K562 (cell line): ENCODE data around the gene CNTNAP4. TPM values are rescaled to one million over a fixed set of nuclear protein-coding genes. Genes with fewer than 3 reads are reported as not detected.

Experiments
- ATAC-seq: fragments of 200-7000 bp; cut with Tn5 transposase; 3 replicates; pipeline ENCODE4 v1.9.1; 2020; ENCODE audit warnings: moderate library complexity
- BruUV-seq: library from RNA; stranded (reverse); fragments of 400-500 nt; replicated peaks from 2 replicates; lab custom pipeline; 2021; lab: Mats Ljungman, UMichigan
- CTCF ChIA-PET: fragments of 300-600 bp; formaldehyde crosslinking; extraction: SDS; loops from one replicate; lab custom pipeline; 2021; ENCODE audit warnings: low intra/inter-chr PET ratio; lab: Yijun Ruan, JAX
- POLR2A ChIA-PET: fragments of 300-600, 350-650 bp; sonication (Branson Sonifier 250); formaldehyde crosslinking; extraction: SDS; loops from one replicate; lab custom pipeline; 2021; ENCODE audit warnings: antibody characterized with exemption, inconsistent platforms; lab: Yijun Ruan, JAX
- DNase-seq, 4 experiments: peaks; one replicate each; pipeline versions ENCODE4 v3.0.0 to v3.0.0-alpha.2; 2011 to 2018; ENCODE audit warnings: low spot score in 3 of 4, mixed read lengths in 3 of 4; ENCODE audit errors: extremely low read depth in 1 of 4
- FAIRE-seq: peaks from 2 replicates; lab custom pipeline; 2011; peaks lifted over from hg19 to GRCh38; lab: Jason Lieb, UNC
- H2AFZ ChIP-seq: 2 replicates; pipeline ENCODE4 v1.6.0; 2011; ENCODE audit warnings: low read depth, low read length, control low read depth, inconsistent platforms
- H3K27ac ChIP-seq: fragments of 200-600 bp; 3 replicates; pipeline ENCODE4 v1.8.0; 2011; ENCODE audit warnings: low read depth, mild to moderate bottlenecking, control low read depth, inconsistent platforms, low read length, moderate library complexity, mixed read lengths; ENCODE audit errors: extremely low read depth
- H3K27me3 ChIP-seq, 2 experiments: fragments of 300-600 bp in 1 of 2; 2 replicates in 1 of 2; 3 replicates in 1 of 2; pipeline versions ENCODE4 v1.6.0 to v1.8.0; 2011; ENCODE audit warnings: inconsistent platforms in 2 of 2, low read length in 2 of 2, mild to moderate bottlenecking in 1 of 2, mixed read lengths in 1 of 2, moderate library complexity in 1 of 2; ENCODE audit not compliant: control insufficient read depth in 2 of 2, insufficient read depth in 2 of 2
- H3K36me3 ChIP-seq: fragments of 300-600 bp; 3 replicates; pipeline ENCODE4 v1.8.0; 2011; ENCODE audit warnings: mild to moderate bottlenecking, low read length, inconsistent platforms; ENCODE audit not compliant: control insufficient read depth, insufficient read depth
- H3K4me1 ChIP-seq, 2 experiments: fragments of 200-600 bp in 1 of 2; replicated peaks in 1 of 2; 2 replicates in 1 of 2; 3 replicates in 1 of 2; pipeline versions ENCODE4 v1.5.1 to v1.8.0; 2011; ENCODE audit warnings: inconsistent platforms in 2 of 2, low read length in 2 of 2, mild to moderate bottlenecking in 1 of 2, mixed read lengths in 1 of 2, moderate library complexity in 1 of 2; ENCODE audit not compliant: control insufficient read depth in 2 of 2, insufficient read depth in 2 of 2
- H3K4me2 ChIP-seq: 2 replicates; pipeline ENCODE4 v1.6.1; 2011; ENCODE audit warnings: low read length, control low read depth, inconsistent platforms, mixed read lengths; ENCODE audit not compliant: insufficient read depth
- H3K4me3 ChIP-seq: fragments of 200-600 bp; sonication (generic), shearing (Covaris generic); 2 replicates; pipeline ENCODE4 v1.5.1; 2016; ENCODE audit warnings: control low read depth, inconsistent platforms
- H3K79me2 ChIP-seq: fragments of 200-600 bp; 3 replicates; pipeline ENCODE4 v1.8.0; 2011; ENCODE audit warnings: low read length, inconsistent platforms; ENCODE audit not compliant: control insufficient read depth, insufficient read depth
- H3K9ac ChIP-seq, 2 experiments: 2 replicates each; pipeline versions ENCODE4 v1.6.0 to v1.6.1; 2011; ENCODE audit warnings: low read depth in 2 of 2, low read length in 2 of 2, control low read depth in 1 of 2, inconsistent platforms in 1 of 2, mild to moderate bottlenecking in 1 of 2, mixed read lengths in 1 of 2; ENCODE audit not compliant: insufficient read depth in 1 of 2
- H3K9me1 ChIP-seq: one replicate; pipeline ENCODE4 v1.6.0; 2011; ENCODE audit warnings: inconsistent platforms, mild to moderate bottlenecking, low read length, moderate library complexity; ENCODE audit not compliant: control insufficient read depth, insufficient read depth
- H3K9me3 ChIP-seq: replicated peaks from 2 replicates; pipeline ENCODE4 v1.5.1; 2011; ENCODE audit warnings: low read depth, low read length, inconsistent platforms; ENCODE audit not compliant: control insufficient read depth, insufficient read depth
- H4K20me1 ChIP-seq: replicated peaks from 2 replicates; pipeline ENCODE4 v1.6.1; 2011; ENCODE audit warnings: low read length, inconsistent platforms, mixed read lengths; ENCODE audit not compliant: control insufficient read depth, insufficient read depth
- CC2D1A ChIP-seq: fragments of 450-650 bp; IDR thresholded peaks from 2 replicates; pipeline ENCODE4 v1.6.1; 2017; ENCODE audit warnings: mild to moderate bottlenecking
- EP300 ChIP-seq: IDR thresholded peaks from 2 replicates; pipeline ENCODE4 v1.6.1; 2012; ENCODE audit warnings: low read length, improper control_type of control experiment
- HOXB6 ChIP-seq: fragments of 250-450 bp; sonication (Bioruptor Pico); IDR thresholded peaks from 2 replicates; pipeline ENCODE4 v1.5.1; 2022; ENCODE audit warnings: mild to moderate bottlenecking, borderline replicate concordance
- RBBP5 ChIP-seq: fragments of 200-600 bp; sonication (generic); IDR thresholded peaks from 2 replicates; pipeline ENCODE4 v1.6.1; 2012; ENCODE audit warnings: borderline replicate concordance, mild to moderate bottlenecking, low read length, control low read depth, inconsistent platforms; ENCODE audit not compliant: insufficient read depth, poor library complexity, severe bottlenecking
- SAFB2 ChIP-seq: fragments of 200-400 bp; formaldehyde crosslinking; IDR thresholded peaks from 2 replicates; pipeline ENCODE4 v1.6.1; 2018; ENCODE audit warnings: borderline replicate concordance, low read length, low read depth, moderate library complexity; ENCODE audit not compliant: severe bottlenecking
- SIN3A ChIP-seq, 2 experiments: fragments of 150-350 bp in 1 of 2; IDR thresholded peaks; 2 replicates each; pipeline ENCODE4 v1.6.1; 2011 to 2016; ENCODE audit warnings: borderline replicate concordance in 2 of 2, low read depth in 2 of 2, low read length in 2 of 2, mild to moderate bottlenecking in 2 of 2, moderate library complexity in 2 of 2; ENCODE audit not compliant: control insufficient read depth in 1 of 2
- TSC22D4 ChIP-seq: fragments of 450-650 bp; IDR thresholded peaks from 2 replicates; pipeline ENCODE4 v1.6.1; 2016; ENCODE audit warnings: missing genetic modification characterization, missing biosample characterization, control low read depth
- ZNF212 ChIP-seq: fragments of 450-650 bp; formaldehyde crosslinking; IDR thresholded peaks from 2 replicates; pipeline ENCODE4 v1.4.0; 2020; ENCODE audit warnings: mild to moderate bottlenecking
- ZNF253 ChIP-seq: fragments of 250-450 bp; sonication (Bioruptor Pico); conservative IDR thresholded peaks from 2 replicates; pipeline ENCODE4 v1.6.1; 2021; ENCODE audit warnings: mild to moderate bottlenecking
- WGBS: fragments of 100-300 bp; shearing (Covaris generic); methylation state at CpG from one replicate; pipeline ENCODE4 v1.1.6; 2016; ENCODE audit warnings: low coverage, mixed read lengths; ENCODE audit not compliant: insufficient coverage; ENCODE audit errors: missing lambda C conversion rate; 5-methylcytosine and 5-hydroxymethylcytosine counted together
- in situ Hi-C: fragments of 300-500 bp; cut with MboI; formaldehyde crosslinking; loops from 4 replicates; pipeline ENCODE4 v1.15.0; 2018; ENCODE audit warnings: inconsistent platforms, mixed read lengths
- intact Hi-C: fragments of 100-400 bp; cut with micrococcal nuclease; formaldehyde crosslinking; loops from 2 replicates; pipeline ENCODE4 v1.14.2; 2022
- polyA plus RNA-seq, 8 experiments: library from polyadenylated mRNA; depleted of rRNA in 4 of 8; stranded (reverse) in 5 of 8; unstranded in 3 of 8; fragments of >200 nt; fragmentation: Nextera tagmentation in 2 of 8; fragmentation: Illumina TruSeq in 1 of 8; extraction: Ambion mirVana in 2 of 8; extraction: Trizol in 1 of 8; gene quantifications; 2 replicates each; pipeline versions ENCODE4 v1.2.1 to v1.2.3, GENCODE V29; 2011 to 2014; ENCODE audit warnings: inconsistent platforms in 1 of 8, missing spikeins in 1 of 8
- total RNA-seq, 7 experiments: library from RNA; depleted of rRNA in 6 of 7; stranded (reverse); fragments of >200 nt in 6 of 7; fragmentation: Illumina TruSeq in 2 of 7; extraction: Trizol in 2 of 7; gene quantifications; 2 replicates each; pipeline versions ENCODE4 v1.2.1 to v1.2.3, GENCODE V29; 2011 to 2021; ENCODE audit warnings: low replicate concordance in 1 of 7
- TF ChIP-seq, protein P1 (sequence below): fragments of 250-450 bp; sonication (Bioruptor Pico); IDR thresholded peaks from 2 replicates; pipeline ENCODE4 v1.8.0; 2022; ENCODE audit warnings: inconsistent platforms, mild to moderate bottlenecking, moderate library complexity, borderline replicate concordance
- TF ChIP-seq, protein P2 (sequence below): sonication (generic); formaldehyde crosslinking; IDR thresholded peaks from 2 replicates; pipeline ENCODE4 v1.8.0; 2022; ENCODE audit warnings: mild to moderate bottlenecking, low read depth, missing genetic modification reagents
- TF ChIP-seq, protein P3 (sequence below): sonication (generic); formaldehyde crosslinking; IDR thresholded peaks from 2 replicates; pipeline ENCODE4 v1.8.0; 2022; ENCODE audit warnings: mild to moderate bottlenecking, missing genetic modification reagents
- TF ChIP-seq, protein P4 (sequence below): sonication (generic); formaldehyde crosslinking; IDR thresholded peaks from 2 replicates; pipeline ENCODE4 v1.8.1; 2022; ENCODE audit warnings: missing genetic modification reagents

CNTNAP4 gene
- total and polyA plus RNA-seq, 9 of the 15 experiments (the other 6 are each of a cell fraction or from before 2014, with no cell fraction given): not detected

DNA sequence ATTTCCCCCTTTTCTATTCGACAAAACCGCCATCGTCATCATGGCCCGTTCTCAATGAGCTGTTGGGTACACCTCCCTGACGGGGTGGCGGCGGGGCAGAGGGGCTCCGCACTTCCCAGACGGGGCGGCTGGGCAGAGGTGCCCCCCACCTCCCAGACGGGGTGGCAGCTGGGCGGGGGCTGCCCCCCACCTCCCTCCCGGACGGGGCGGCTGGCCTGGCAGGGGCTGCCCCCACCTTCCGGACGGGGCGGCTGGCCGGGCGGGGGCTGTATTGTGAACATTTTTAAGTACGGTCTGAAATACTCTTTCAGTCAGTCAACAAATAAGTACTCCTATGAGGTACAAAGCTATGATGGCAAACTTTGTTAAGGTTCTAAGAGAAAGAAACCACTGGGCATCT, 222.8 kb downstream of the CNTNAP4 start (continued):
- no peak for TF ChIP-seq ZNF253 (CRISPR knock-in tag)
- no peak for TF ChIP-seq EP300
- TF ChIP-seq, protein P1, sequence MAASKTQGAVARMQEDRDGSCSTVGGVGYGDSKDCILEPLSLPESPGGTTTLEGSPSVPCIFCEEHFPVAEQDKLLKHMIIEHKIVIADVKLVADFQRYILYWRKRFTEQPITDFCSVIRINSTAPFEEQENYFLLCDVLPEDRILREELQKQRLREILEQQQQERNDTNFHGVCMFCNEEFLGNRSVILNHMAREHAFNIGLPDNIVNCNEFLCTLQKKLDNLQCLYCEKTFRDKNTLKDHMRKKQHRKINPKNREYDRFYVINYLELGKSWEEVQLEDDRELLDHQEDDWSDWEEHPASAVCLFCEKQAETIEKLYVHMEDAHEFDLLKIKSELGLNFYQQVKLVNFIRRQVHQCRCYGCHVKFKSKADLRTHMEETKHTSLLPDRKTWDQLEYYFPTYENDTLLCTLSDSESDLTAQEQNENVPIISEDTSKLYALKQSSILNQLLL (CRISPR knock-in tag): no peak
- no peak for TF ChIP-seq ZNF212 (CRISPR knock-in tag)
- TF ChIP-seq SAFB2: no peak

DNA sequence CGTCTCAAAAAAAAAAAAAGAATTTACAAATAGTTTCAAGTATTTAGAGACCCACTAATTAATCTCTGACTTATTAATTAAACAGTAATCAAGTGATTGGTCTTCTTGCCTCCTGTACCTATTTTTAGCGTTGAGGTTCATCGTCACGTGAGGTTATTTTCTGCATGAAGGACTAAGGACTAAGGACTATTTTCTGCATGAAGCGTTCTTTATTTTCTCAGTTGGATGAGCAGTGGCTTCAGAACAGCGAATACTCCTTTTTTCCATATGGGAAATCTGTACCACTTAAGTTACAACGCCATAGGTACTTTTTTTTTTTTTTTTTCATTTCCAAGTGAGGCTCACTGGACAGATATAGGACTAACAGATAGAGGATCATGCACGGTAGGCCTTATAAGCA, 224.9 kb downstream of the CNTNAP4 start:
- no peak overlapping the region for H3K4me3 ChIP-seq
- H3K4me2 ChIP-seq: no peak overlapping the region
- intact Hi-C loops: no loop called here
- WGBS: 1% methylated on average over 7 of the region's 8 CpGs
- no peaks in the 10 kb centered on the region for H3K79me2 ChIP-seq
- FAIRE-seq: no peak
- CTCF ChIA-PET: no interaction called here
- no peak overlapping the region for H3K27ac ChIP-seq
- H3K27me3 ChIP-seq: no peaks in the 10 kb centered on the region; a peak in 1 of 5 replicates
- in situ Hi-C loops: no loop called here
- no peak overlapping the region for H2AFZ ChIP-seq
- no peak for ATAC-seq
- H3K4me1 ChIP-seq: no peaks in the 10 kb centered on the region
- no peaks in the 10 kb centered on the region for H3K9me3 ChIP-seq
- POLR2A ChIA-PET: no interaction called here
- H3K9ac ChIP-seq: no peak overlapping the region
- no peaks in the 10 kb centered on the region for H3K9me1 ChIP-seq
- no peaks in the 10 kb centered on the region for H3K36me3 ChIP-seq
- no TSS peak for BruUV-seq
- no peak for DNase-seq
- H4K20me1 ChIP-seq: no peaks in the 10 kb centered on the region
- TF ChIP-seq, protein P2, sequence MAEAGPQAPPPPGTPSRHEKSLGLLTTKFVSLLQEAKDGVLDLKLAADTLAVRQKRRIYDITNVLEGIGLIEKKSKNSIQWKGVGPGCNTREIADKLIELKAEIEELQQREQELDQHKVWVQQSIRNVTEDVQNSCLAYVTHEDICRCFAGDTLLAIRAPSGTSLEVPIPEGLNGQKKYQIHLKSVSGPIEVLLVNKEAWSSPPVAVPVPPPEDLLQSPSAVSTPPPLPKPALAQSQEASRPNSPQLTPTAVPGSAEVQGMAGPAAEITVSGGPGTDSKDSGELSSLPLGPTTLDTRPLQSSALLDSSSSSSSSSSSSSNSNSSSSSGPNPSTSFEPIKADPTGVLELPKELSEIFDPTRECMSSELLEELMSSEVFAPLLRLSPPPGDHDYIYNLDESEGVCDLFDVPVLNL: no peak
- TF ChIP-seq CC2D1A (no peak), SIN3A (IDR thresholded peaks at IDR 0.05; ENCODE audit: borderline replicate concordance in 2 of 2, control insufficient read depth in 1 of 2, low read depth in 2 of 2, low read length in 2 of 2) (no peak), RBBP5 (no peak), TSC22D4 (tag) (no peak), HOXB6 (CRISPR knock-in tag) (no peak)
- TF ChIP-seq, protein P3, sequence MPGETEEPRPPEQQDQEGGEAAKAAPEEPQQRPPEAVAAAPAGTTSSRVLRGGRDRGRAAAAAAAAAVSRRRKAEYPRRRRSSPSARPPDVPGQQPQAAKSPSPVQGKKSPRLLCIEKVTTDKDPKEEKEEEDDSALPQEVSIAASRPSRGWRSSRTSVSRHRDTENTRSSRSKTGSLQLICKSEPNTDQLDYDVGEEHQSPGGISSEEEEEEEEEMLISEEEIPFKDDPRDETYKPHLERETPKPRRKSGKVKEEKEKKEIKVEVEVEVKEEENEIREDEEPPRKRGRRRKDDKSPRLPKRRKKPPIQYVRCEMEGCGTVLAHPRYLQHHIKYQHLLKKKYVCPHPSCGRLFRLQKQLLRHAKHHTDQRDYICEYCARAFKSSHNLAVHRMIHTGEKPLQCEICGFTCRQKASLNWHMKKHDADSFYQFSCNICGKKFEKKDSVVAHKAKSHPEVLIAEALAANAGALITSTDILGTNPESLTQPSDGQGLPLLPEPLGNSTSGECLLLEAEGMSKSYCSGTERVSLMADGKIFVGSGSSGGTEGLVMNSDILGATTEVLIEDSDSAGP (CRISPR knock-in tag): no peak
- TF ChIP-seq, protein P4, sequence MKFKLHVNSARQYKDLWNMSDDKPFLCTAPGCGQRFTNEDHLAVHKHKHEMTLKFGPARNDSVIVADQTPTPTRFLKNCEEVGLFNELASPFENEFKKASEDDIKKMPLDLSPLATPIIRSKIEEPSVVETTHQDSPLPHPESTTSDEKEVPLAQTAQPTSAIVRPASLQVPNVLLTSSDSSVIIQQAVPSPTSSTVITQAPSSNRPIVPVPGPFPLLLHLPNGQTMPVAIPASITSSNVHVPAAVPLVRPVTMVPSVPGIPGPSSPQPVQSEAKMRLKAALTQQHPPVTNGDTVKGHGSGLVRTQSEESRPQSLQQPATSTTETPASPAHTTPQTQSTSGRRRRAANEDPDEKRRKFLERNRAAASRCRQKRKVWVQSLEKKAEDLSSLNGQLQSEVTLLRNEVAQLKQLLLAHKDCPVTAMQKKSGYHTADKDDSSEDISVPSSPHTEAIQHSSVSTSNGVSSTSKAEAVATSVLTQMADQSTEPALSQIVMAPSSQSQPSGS (CRISPR knock-in tag): no peak
